HepG2 (cell line): ENCODE measurements around the gene DLG2. TPM values are rescaled to one million over a fixed set of nuclear protein-coding genes. Genes with fewer than 3 reads are reported as not detected.

Source experiments
- ATAC-seq: fragments of 200-7000 bp; cut with Tn5 transposase; 3 replicates; pipeline ENCODE4 v1.9.1; 2020; ENCODE audit warnings: mild to moderate bottlenecking, moderate library complexity
- BruUV-seq: library from RNA; stranded (reverse); fragments of 400-500 nt; replicated peaks from 2 replicates; lab custom pipeline; 2021; lab: Mats Ljungman, UMichigan
- CTCF ChIA-PET: fragments of 300-600 bp; formaldehyde crosslinking; extraction: SDS; loops from one replicate; lab custom pipeline; 2021; ENCODE audit warnings: low total read pairs, inconsistent platforms, low intra/inter-chr PET ratio; lab: Yijun Ruan, JAX
- POLR2A ChIA-PET: fragments of 350-600 bp; sonication (Branson Sonifier 250); formaldehyde crosslinking; loops from one replicate; lab custom pipeline; 2020; ENCODE audit warnings: antibody characterized with exemption, inconsistent platforms; lab: Yijun Ruan, JAX
- DNase-seq: peaks from one replicate; pipeline ENCODE4 v3.0.0-alpha.2; 2015; ENCODE audit warnings: low spot score
- FAIRE-seq: peaks from 3 replicates; lab custom pipeline; 2011; peaks lifted over from hg19 to GRCh38; lab: Jason Lieb, UNC
- H2AFZ ChIP-seq: one replicate; pipeline ENCODE4 v1.6.1; 2011; ENCODE audit warnings: low read length, inconsistent platforms
- H3K27ac ChIP-seq: fragments of 300-600 bp; 3 replicates; pipeline ENCODE4 v1.8.0; 2011; ENCODE audit warnings: mixed run types, mild to moderate bottlenecking, mixed read lengths, low read length, inconsistent platforms; ENCODE audit not compliant: insufficient read depth; ENCODE audit errors: extremely low read length
- H3K27me3 ChIP-seq, 2 experiments: fragments of 200-600 bp in 1 of 2; 2 replicates in 1 of 2; 3 replicates in 1 of 2; pipeline versions ENCODE4 v1.6.0 to v1.8.0; 2011; ENCODE audit warnings: low read length in 2 of 2, mild to moderate bottlenecking in 2 of 2, moderate library complexity in 2 of 2, inconsistent platforms in 1 of 2; ENCODE audit not compliant: insufficient read depth in 2 of 2, control insufficient read depth in 1 of 2
- H3K36me3 ChIP-seq, 2 experiments: fragments of 200-600 bp in 1 of 2; replicated peaks in 1 of 2; 2 replicates in 1 of 2; 3 replicates in 1 of 2; pipeline versions ENCODE4 v1.5.1 to v1.8.0; 2011; ENCODE audit warnings: low read length in 2 of 2, inconsistent platforms in 1 of 2; ENCODE audit not compliant: insufficient read depth in 2 of 2, control insufficient read depth in 1 of 2
- H3K4me1 ChIP-seq: 2 replicates; pipeline ENCODE4 v1.5.1; 2012; ENCODE audit warnings: low read length, inconsistent platforms; ENCODE audit not compliant: insufficient read depth
- H3K4me2 ChIP-seq: 2 replicates; pipeline ENCODE4 v1.6.0; 2011; ENCODE audit warnings: low read depth, low read length, inconsistent platforms
- H3K4me3 ChIP-seq, 3 experiments: fragments of 200-600 bp in 1 of 3; sonication (generic), shearing (Covaris generic) in 1 of 3; replicated peaks in 1 of 3; 2 replicates each; pipeline ENCODE4 v1.5.1; 2011 to 2016; ENCODE audit warnings: low read length in 3 of 3, inconsistent platforms in 2 of 3, low read depth in 2 of 3, mild to moderate bottlenecking in 2 of 3, control low read depth in 1 of 3, mixed read lengths in 1 of 3; ENCODE audit not compliant: insufficient read depth in 1 of 3
- H3K79me2 ChIP-seq: one replicate; pipeline ENCODE4 v1.6.1; 2011; ENCODE audit warnings: low read length, inconsistent platforms; ENCODE audit not compliant: insufficient read depth
- H3K9ac ChIP-seq: 2 replicates; pipeline ENCODE4 v1.6.0; 2011; ENCODE audit warnings: mild to moderate bottlenecking, low read depth, low read length, inconsistent platforms; ENCODE audit not compliant: insufficient read depth
- H3K9me3 ChIP-seq: 2 replicates; pipeline ENCODE4 v1.5.1; 2012; ENCODE audit warnings: mild to moderate bottlenecking, low read length
- H4K20me1 ChIP-seq: 2 replicates; pipeline ENCODE4 v1.6.0; 2011; ENCODE audit warnings: inconsistent platforms, mild to moderate bottlenecking, low read length, moderate library complexity; ENCODE audit not compliant: insufficient read depth
- CC2D1A ChIP-seq: sonication (generic); formaldehyde crosslinking; IDR thresholded peaks from 2 replicates; pipeline ENCODE4 v1.8.1; 2023; ENCODE audit warnings: mild to moderate bottlenecking, missing genetic modification reagents
- ISL2 ChIP-seq: sonication (generic); formaldehyde crosslinking; IDR thresholded peaks from 2 replicates; pipeline ENCODE4 v1.5.0; 2020; ENCODE audit warnings: missing genetic modification reagents
- KDM3A ChIP-seq: IDR thresholded peaks from 2 replicates; pipeline ENCODE4 v1.6.1; 2018; ENCODE audit warnings: low read depth, missing compliant biosample characterization
- KLF13 ChIP-seq: sonication (generic); formaldehyde crosslinking; IDR thresholded peaks from 2 replicates; pipeline ENCODE4 v1.4.0; 2020; ENCODE audit warnings: mild to moderate bottlenecking, missing genetic modification reagents
- MED1 ChIP-seq: sonication (generic); formaldehyde crosslinking; IDR thresholded peaks from 2 replicates; pipeline ENCODE4 v1.4.0; 2020; ENCODE audit warnings: missing genetic modification reagents
- PCBP2 ChIP-seq: fragments of 200-400 bp; formaldehyde crosslinking; optimal IDR thresholded peaks from 2 replicates; pipeline ENCODE3; 2018; ENCODE audit warnings: low read length, low read depth; ENCODE audit not compliant: poor library complexity, severe bottlenecking
- SMAD1 ChIP-seq: sonication (generic); formaldehyde crosslinking; IDR thresholded peaks from 2 replicates; pipeline ENCODE4 v1.4.0; 2020; ENCODE audit warnings: missing genetic modification reagents, low read depth, mild to moderate bottlenecking, borderline replicate concordance
- ZBTB20 ChIP-seq: sonication (generic); formaldehyde crosslinking; IDR thresholded peaks from 2 replicates; pipeline ENCODE4 v1.8.1; 2023; ENCODE audit warnings: missing genetic modification reagents, low read depth, mild to moderate bottlenecking, borderline replicate concordance
- in situ Hi-C: cut with HindIII; loops from 2 replicates; pipeline ENCODE4 v1.10.0; 2017; ENCODE audit warnings: low pct_unique_long_range_greater_than_20kb; ENCODE audit not compliant: extremely low pct_ligation_motif_present
- intact Hi-C: fragments of 100-400 bp; cut with micrococcal nuclease; formaldehyde crosslinking; loops from one replicate; pipeline ENCODE4 v1.10.0; 2022; ENCODE audit not compliant: unreplicated experiment
- polyA plus RNA-seq, 8 experiments: library from polyadenylated mRNA; depleted of rRNA in 3 of 8; stranded (reverse) in 7 of 8; unstranded in 1 of 8; fragments of >200 nt; fragmentation: Illumina TruSeq in 4 of 8; extraction: Trizol in 4 of 8; gene quantifications; 2 replicates each; pipeline versions ENCODE4 v1.2.1 to v1.2.3, GENCODE V29; 2011 to 2016; ENCODE audit warnings: low read depth in 4 of 8, missing spikeins in 1 of 8, mixed read lengths in 1 of 8; ENCODE audit not compliant: insufficient read depth in 1 of 8
- total RNA-seq, 5 experiments: library from RNA; depleted of rRNA; stranded (reverse); fragments of >200 nt; fragmentation: Illumina TruSeq; extraction: Trizol; gene quantifications; 2 replicates each; pipeline ENCODE4 v1.2.3, GENCODE V29; 2016; ENCODE audit warnings: low read depth in 1 of 5
- TF ChIP-seq, protein P1 (sequence below): IDR thresholded peaks from 2 replicates; pipeline ENCODE4 v1.6.1; 2016; ENCODE audit warnings: mild to moderate bottlenecking, missing biosample characterization, missing genetic modification reagents
- TF ChIP-seq, protein P2 (sequence below): sonication (generic); formaldehyde crosslinking; IDR thresholded peaks from 2 replicates; pipeline ENCODE4 v1.4.0; 2020; ENCODE audit warnings: mild to moderate bottlenecking, missing genetic modification reagents
- TF ChIP-seq, protein P3 (sequence below): sonication (generic); formaldehyde crosslinking; IDR thresholded peaks from 2 replicates; pipeline ENCODE4 v1.4.0; 2020; ENCODE audit warnings: mild to moderate bottlenecking, missing genetic modification reagents

The DLG2 gene
- total and polyA plus RNA-seq, 2 of the 13 experiments (the other 11 are each of a cell fraction or from before 2014, with no cell fraction given), result 0.46 to 1.0 TPM

DNA sequence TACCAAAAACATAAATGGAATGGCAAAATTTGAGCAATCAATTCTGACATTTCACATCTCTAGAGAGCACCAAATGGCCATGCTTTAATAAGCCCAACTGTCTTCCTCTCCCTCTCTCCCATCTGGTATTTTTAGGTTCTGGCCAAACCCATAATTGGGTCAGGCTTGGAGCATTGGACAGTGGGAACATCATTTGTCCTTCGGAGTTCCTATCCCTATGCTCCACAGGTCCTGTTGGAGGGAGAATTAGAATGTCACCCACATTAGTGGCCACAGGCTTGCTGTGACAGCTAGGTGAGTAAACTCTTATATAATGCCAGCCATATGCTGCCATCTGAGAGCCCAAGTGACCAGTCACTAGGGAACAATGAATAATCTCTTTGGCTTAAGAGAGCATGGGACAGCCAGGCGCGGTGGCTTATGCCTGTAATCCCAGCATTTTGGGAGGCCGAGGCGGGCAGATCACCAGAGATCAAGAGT lies 2090.0 kb downstream of the DLG2 start (continued):
- TF ChIP-seq, protein P1, sequence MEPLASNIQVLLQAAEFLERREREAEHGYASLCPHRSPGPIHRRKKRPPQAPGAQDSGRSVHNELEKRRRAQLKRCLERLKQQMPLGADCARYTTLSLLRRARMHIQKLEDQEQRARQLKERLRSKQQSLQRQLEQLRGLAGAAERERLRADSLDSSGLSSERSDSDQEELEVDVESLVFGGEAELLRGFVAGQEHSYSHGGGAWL (CRISPR knock-in tag), result no peak
- no peak for TF ChIP-seq PCBP2

DNA sequence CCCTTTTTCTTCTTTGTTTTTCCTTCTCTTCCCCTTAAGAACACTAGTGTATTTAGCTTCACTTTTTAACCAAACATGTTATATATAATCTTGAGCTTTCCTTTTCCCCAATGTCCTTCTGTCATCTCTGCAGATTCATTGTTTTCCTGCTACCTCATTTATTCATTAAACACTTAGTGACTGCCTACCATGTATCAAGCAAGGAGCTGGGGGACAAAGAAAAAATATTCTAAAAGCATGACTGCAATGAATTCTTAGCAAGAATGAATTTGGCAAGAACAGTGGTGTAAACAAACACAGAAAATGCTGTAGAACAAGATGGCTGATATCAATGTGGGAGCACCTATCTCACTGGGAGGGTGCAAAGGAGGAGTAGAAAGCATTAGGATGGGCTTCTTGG lies 2094.0 kb downstream of the DLG2 start:
- Histone ChIP-seq H3K4me1 (peaks cover 4% of the 10 kb centered on the region; the same call in 1 of the 2 replicates), H3K4me2 (no peak overlapping the region), H3K4me3 (no peak overlapping the region), H2AFZ (no peak overlapping the region), H4K20me1 (no peaks in the 10 kb centered on the region), H3K9ac (no peak overlapping the region), H3K79me2 (no peaks in the 10 kb centered on the region), H3K36me3 (no peaks in the 10 kb centered on the region), H3K9me3 (no peaks in the 10 kb centered on the region), H3K27me3 (no peaks in the 10 kb centered on the region; a peak in 1 of 5 replicates), H3K27ac (no peak overlapping the region)
- ATAC-seq, result no peak
- TF ChIP-seq CC2D1A (no peak), SMAD1 (CRISPR knock-in tag) (no peak), MED1 (CRISPR knock-in tag) (no peak), ZBTB20 (no peak), KLF13 (CRISPR knock-in tag) (no peak), ISL2 (no peak), KDM3A (CRISPR knock-in tag) (no peak)
- TF ChIP-seq, protein P2, sequence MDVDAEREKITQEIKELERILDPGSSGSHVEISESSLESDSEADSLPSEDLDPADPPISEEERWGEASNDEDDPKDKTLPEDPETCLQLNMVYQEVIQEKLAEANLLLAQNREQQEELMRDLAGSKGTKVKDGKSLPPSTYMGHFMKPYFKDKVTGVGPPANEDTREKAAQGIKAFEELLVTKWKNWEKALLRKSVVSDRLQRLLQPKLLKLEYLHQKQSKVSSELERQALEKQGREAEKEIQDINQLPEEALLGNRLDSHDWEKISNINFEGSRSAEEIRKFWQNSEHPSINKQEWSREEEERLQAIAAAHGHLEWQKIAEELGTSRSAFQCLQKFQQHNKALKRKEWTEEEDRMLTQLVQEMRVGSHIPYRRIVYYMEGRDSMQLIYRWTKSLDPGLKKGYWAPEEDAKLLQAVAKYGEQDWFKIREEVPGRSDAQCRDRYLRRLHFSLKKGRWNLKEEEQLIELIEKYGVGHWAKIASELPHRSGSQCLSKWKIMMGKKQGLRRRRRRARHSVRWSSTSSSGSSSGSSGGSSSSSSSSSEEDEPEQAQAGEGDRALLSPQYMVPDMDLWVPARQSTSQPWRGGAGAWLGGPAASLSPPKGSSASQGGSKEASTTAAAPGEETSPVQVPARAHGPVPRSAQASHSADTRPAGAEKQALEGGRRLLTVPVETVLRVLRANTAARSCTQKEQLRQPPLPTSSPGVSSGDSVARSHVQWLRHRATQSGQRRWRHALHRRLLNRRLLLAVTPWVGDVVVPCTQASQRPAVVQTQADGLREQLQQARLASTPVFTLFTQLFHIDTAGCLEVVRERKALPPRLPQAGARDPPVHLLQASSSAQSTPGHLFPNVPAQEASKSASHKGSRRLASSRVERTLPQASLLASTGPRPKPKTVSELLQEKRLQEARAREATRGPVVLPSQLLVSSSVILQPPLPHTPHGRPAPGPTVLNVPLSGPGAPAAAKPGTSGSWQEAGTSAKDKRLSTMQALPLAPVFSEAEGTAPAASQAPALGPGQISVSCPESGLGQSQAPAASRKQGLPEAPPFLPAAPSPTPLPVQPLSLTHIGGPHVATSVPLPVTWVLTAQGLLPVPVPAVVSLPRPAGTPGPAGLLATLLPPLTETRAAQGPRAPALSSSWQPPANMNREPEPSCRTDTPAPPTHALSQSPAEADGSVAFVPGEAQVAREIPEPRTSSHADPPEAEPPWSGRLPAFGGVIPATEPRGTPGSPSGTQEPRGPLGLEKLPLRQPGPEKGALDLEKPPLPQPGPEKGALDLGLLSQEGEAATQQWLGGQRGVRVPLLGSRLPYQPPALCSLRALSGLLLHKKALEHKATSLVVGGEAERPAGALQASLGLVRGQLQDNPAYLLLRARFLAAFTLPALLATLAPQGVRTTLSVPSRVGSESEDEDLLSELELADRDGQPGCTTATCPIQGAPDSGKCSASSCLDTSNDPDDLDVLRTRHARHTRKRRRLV (CRISPR knock-in tag), result no peak
- TF ChIP-seq, protein P3, sequence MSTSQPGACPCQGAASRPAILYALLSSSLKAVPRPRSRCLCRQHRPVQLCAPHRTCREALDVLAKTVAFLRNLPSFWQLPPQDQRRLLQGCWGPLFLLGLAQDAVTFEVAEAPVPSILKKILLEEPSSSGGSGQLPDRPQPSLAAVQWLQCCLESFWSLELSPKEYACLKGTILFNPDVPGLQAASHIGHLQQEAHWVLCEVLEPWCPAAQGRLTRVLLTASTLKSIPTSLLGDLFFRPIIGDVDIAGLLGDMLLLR (CRISPR knock-in tag), result no peak
- no peak for FAIRE-seq
- no TSS peak for BruUV-seq
- POLR2A ChIA-PET, result no interaction called here
- intact Hi-C loops, result no loop called here
- in situ Hi-C loops, result no loop called here
- no peak for DNase-seq
- CTCF ChIA-PET, result no interaction called here
